NT2/D1 (cell line): ENCODE measurements around the gene CROCC2.

Experiments
- YY1 ChIP-seq: IDR thresholded peaks from 2 replicates; pipeline ENCODE4 v1.6.1; 2011; ENCODE audit not compliant: insufficient read length, insufficient read depth
- ZNF274 ChIP-seq: IDR thresholded peaks from 2 replicates; pipeline ENCODE4 v1.6.1; 2011; ENCODE audit warnings: mild to moderate bottlenecking, low read depth, low read length

DNA sequence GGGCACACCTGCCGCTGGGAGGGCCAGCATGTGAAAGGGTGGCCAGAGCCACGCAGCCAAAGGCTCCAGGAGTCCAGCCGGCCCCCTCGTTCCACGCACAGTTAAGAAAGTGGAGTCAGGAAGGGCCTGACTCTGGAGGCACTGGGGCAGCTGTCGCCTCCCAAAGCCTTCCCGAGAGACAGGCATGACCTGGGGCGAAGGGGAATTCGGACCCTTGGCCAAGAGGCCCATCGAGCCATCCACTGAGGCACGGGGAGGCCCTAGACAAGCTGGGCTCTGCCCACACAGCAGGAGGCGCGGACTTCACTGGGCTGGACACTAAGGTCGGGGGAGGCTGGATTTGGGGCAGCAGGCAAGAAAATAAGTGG is 53.8 kb downstream of the CROCC2 start:
- TF ChIP-seq YY1: no peak
- TF ChIP-seq ZNF274: no peak
